Transverse colon (tissue), 4 donors: ENCODE results near the gene PTPRR. TPM values are rescaled to one million over a fixed set of nuclear protein-coding genes. Genes with fewer than 3 reads are reported as not detected.
A peak's percentile ranks its signal among the peaks of the same experiment; 100 is the strongest.
"Not testable (repeated sequence)": the region's sequence is repeated elsewhere in the genome, so short reads cannot be mapped to it uniquely, and the experiment has no call there.

Experiments used
- DNase-seq: peaks from one replicate; pipeline ENCODE4 v3.0.0-alpha.2; 2019
- H3K27ac ChIP-seq, 4 donors: fragments of 200-600 bp; sonication (generic); 2 replicates each; pipeline ENCODE4 v1.5.1; 2016 to 2018; ENCODE audit warnings: inconsistent platforms in 4 of 4
- H3K27me3 ChIP-seq: fragments of 200-600 bp; sonication (generic); 2 replicates; pipeline ENCODE4 v1.5.1; 2017; ENCODE audit warnings: inconsistent platforms
- H3K36me3 ChIP-seq, 4 donors: fragments of 200-600 bp; sonication (generic); 2 replicates each; pipeline ENCODE4 v1.5.1; 2017 to 2019; ENCODE audit warnings: inconsistent platforms in 4 of 4
- H3K4me1 ChIP-seq, 4 donors: fragments of 200-600 bp; sonication (generic); 2 replicates each; pipeline ENCODE4 v1.5.1; 2017 to 2020; ENCODE audit warnings: inconsistent platforms in 4 of 4
- H3K4me3 ChIP-seq, 4 donors: fragments of 200-600 bp; sonication (generic); 1 replicate in 1 of 4; 2 replicates in 3 of 4; pipeline versions ENCODE4 v1.5.1 to v1.6.1; 2017 to 2019; ENCODE audit warnings: inconsistent platforms in 4 of 4
- H3K9me3 ChIP-seq, 2 donors: fragments of 200-600 bp; sonication (generic); 2 replicates each; pipeline ENCODE4 v1.5.1; 2017 to 2019; ENCODE audit warnings: inconsistent platforms in 2 of 2
- CTCF ChIP-seq, 5 experiments: fragments of 200-600 bp in 3 of 5; fragments of 450-650 bp in 2 of 5; sonication (generic) in 3 of 5; IDR thresholded peaks; 1 replicate in 2 of 5; 2 replicates in 3 of 5; pipeline ENCODE4 v1.5.1; 2016 to 2017; ENCODE audit warnings: antibody characterized with exemption in 5 of 5, inconsistent platforms in 3 of 5, mild to moderate bottlenecking in 2 of 5, moderate library complexity in 1 of 5
- EP300 ChIP-seq: sonication (generic); formaldehyde crosslinking; IDR thresholded peaks from one replicate; pipeline ENCODE4 v1.6.1; 2017; ENCODE audit warnings: antibody characterized with exemption, low read depth
- POLR2A ChIP-seq: fragments of 450-650 bp; IDR thresholded peaks from one replicate; pipeline ENCODE4 v1.6.1; 2016; ENCODE audit warnings: antibody characterized with exemption, mild to moderate bottlenecking, moderate library complexity
- POLR2AphosphoS5 ChIP-seq, 3 donors: sonication (generic); formaldehyde crosslinking; IDR thresholded peaks; one replicate each; pipeline ENCODE4 v1.6.1; 2016; ENCODE audit warnings: antibody characterized with exemption in 3 of 3
- WGBS, 2 donors: methylation state at CpG; one replicate each; pipeline ENCODE4 v1.1.5; 2018; ENCODE audit warnings: low coverage in 1 of 2; 5-methylcytosine and 5-hydroxymethylcytosine counted together
- in situ Hi-C, 4 donors: fragments of 200-750 bp; cut with MboI; loops; one replicate each; pipeline versions ENCODE4 v1.15.0 to v1.15.1; 2017; ENCODE audit warnings: low sequenced_read_pairs in 3 of 4, low pct_ligation_motif_present in 1 of 4, low pct_unique_long_range_greater_than_20kb in 1 of 4
- intact Hi-C: fragments of 100-400 bp; cut with DNase I; formaldehyde crosslinking; loops from one replicate; pipeline ENCODE4 v1.15.1; 2023; ENCODE audit warnings: low total_unique reads
- total RNA-seq, 4 donors: library from RNA; depleted of rRNA; stranded (reverse); fragments of >200 nt; gene quantifications; one replicate each; pipeline ENCODE4 v1.1.0, GENCODE V29; 2016

Gene PTPRR
- total RNA-seq, 4 donors from 2014 or later: 13.2 to 50.9 (median 31.4) TPM; not detected in 1

- intact Hi-C loops: no loop called here
- in situ Hi-C loops: no loop called here
- no peak overlapping the region for H3K4me3 ChIP-seq
- TF ChIP-seq POLR2AphosphoS5 (IDR thresholded peaks at IDR 0.05) (no peak), EP300 (no peak), POLR2A (no peak), CTCF (IDR thresholded peaks at IDR 0.05) (no peak)
- no peaks in the 10 kb centered on the region for H3K27me3 ChIP-seq
- H3K4me1 ChIP-seq: peaks cover 0 to 49% (median 15%) of the 10 kb centered on the region in 4 donors
- H3K27ac ChIP-seq: peak overlapping the region in 2 of 4 donors; percentile 18 to 41
- no peaks in the 10 kb centered on the region for H3K9me3 ChIP-seq
- 84% methylated on average over 4 of the region's 4 CpGs for WGBS, 2 donors
- H3K36me3 ChIP-seq: no peaks in the 10 kb centered on the region
- DNase-seq: no peak
Observed at GRCh38 chr12:70813559-70813958, 107.0 kb downstream of the PTPRR start.

GRCh38 chr12:70812136-70812535 is 108.4 kb downstream of the PTPRR start:
- H3K4me1 ChIP-seq: peaks cover 0 to 47% (median 14%) of the 10 kb centered on the region in 4 donors
- no peaks in the 10 kb centered on the region for H3K9me3 ChIP-seq
- DNase-seq: peak; percentile 68
- in situ Hi-C loops (no loop called here), intact Hi-C loops (no loop called here)
- WGBS, 2 donors: 25 to 35% methylated on average over 3 of the region's 3 CpGs
- TF ChIP-seq EP300 (no peak), CTCF (IDR thresholded peaks at IDR 0.05) (no peak), POLR2A (no peak), POLR2AphosphoS5 (IDR thresholded peaks at IDR 0.05) (no peak)
- peak overlapping the region; percentile 10 to 59 (median 45) for H3K27ac ChIP-seq
- H3K4me3 ChIP-seq: no peak overlapping the region
- H3K27me3 ChIP-seq: no peaks in the 10 kb centered on the region
- H3K36me3 ChIP-seq: no peaks in the 10 kb centered on the region

- H3K4me1 ChIP-seq: peaks cover 0 to 33% (median 10%) of the 10 kb centered on the region in 4 donors
- no peaks in the 10 kb centered on the region for H3K36me3 ChIP-seq
- H3K27me3 ChIP-seq: no peaks in the 10 kb centered on the region
- in situ Hi-C loops (no loop called here), intact Hi-C loops (no loop called here)
- 76 to 78% methylated on average over 3 to 4 of the region's 4 CpGs for WGBS, 2 donors
- DNase-seq: no peak
- TF ChIP-seq CTCF (IDR thresholded peaks at IDR 0.05): no peak
- TF ChIP-seq POLR2AphosphoS5 (IDR thresholded peaks at IDR 0.05): no peak
- no peak for TF ChIP-seq POLR2A
- TF ChIP-seq EP300: no peak
- no peak overlapping the region for H3K27ac ChIP-seq
- no peak overlapping the region for H3K4me3 ChIP-seq
- no peaks in the 10 kb centered on the region for H3K9me3 ChIP-seq
Observed at GRCh38 chr12:70809887-70810286, 110.7 kb downstream of the PTPRR start.

DNA sequence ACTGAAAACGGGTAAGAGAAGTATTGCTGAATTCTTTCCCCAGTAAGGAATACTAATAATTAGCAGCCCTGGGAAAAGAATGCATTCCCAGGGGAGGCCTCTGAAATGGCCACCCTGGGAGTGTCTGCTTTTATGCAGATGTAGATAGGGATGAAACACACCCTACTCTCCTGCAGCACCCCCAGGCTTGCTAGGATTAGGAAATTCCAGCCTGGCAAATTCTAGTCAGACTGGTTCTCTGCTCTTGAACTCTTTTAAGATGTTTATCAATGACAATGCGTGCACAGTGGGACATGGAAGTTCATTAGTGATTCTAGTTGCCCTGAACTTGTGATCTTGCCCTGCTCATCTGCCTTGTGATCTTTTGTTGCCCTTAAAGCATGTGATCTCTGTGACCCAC is 112.5 kb downstream of the PTPRR start:
- H3K4me3 ChIP-seq, intact Hi-C loops, H3K27me3 ChIP-seq, H3K9me3 ChIP-seq, H3K36me3 ChIP-seq, DNase-seq, H3K27ac ChIP-seq, in situ Hi-C loops: not testable (repeated sequence)
- 65 to 88% methylated on average over 1 to 2 of the region's 2 CpGs for WGBS, 2 donors
- H3K4me1 ChIP-seq: peaks cover 0 to 16% (median 7%) of the 10 kb centered on the region in 4 donors

DNA sequence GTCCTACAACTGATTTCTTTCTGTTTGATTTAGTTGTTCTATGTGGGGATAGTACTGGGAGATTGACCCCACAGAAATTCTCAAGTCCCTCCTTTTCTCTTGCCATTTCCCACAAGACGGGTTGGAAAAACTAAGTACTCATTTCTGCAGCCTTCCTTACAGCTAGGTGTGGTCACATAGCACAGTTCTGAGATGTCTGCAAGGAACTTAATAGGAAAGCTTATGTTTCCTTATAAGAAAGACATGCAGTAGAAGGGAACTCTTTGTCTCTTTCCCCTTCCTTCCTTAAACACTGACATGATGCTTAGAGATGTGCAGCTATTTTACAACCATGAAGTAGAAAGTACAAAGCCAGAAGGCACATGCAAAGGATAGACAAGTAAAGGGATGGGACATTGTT is 113.7 kb downstream of the PTPRR start:
- in situ Hi-C loops (no loop called here), intact Hi-C loops (no loop called here)
- H3K36me3 ChIP-seq: no peaks in the 10 kb centered on the region
- H3K4me3 ChIP-seq: no peak overlapping the region
- 71 to 83% methylated on average over 1 of the region's 1 CpG for WGBS, 2 donors
- no peak overlapping the region for H3K27ac ChIP-seq
- DNase-seq: no peak
- TF ChIP-seq POLR2AphosphoS5 (IDR thresholded peaks at IDR 0.05) (no peak), EP300 (no peak), CTCF (IDR thresholded peaks at IDR 0.05) (no peak)
- H3K4me1 ChIP-seq: peaks cover 0 to 10% (median 6%) of the 10 kb centered on the region in 4 donors
- no peaks in the 10 kb centered on the region for H3K27me3 ChIP-seq
- H3K9me3 ChIP-seq: no peaks in the 10 kb centered on the region
